Measurements from ENCODE around the gene KLHL35.
A peak's percentile ranks its signal among the peaks of the same experiment; 100 is the strongest.

Gene KLHL35

GRCh38 chr11:75432911-75433321 is at the start of gene KLHL35:
KLHL35 (minus strand) TSS chr11:75433203; CDS start chr11:75430629, 2,574 bp downstream.
- DNase-seq: no peak

- no peak for DNase-seq
Observed at GRCh38 chr11:75481922-75482606, 49.1 kb upstream of the KLHL35 start.

- no peak for DNase-seq
Observed at GRCh38 chr11:75481223-75481921, 48.4 kb upstream of the KLHL35 start.

GRCh38 chr11:75480185-75481175 is 47.5 kb upstream of the KLHL35 start:
- no peak for DNase-seq

GRCh38 chr11:75479597-75480145 is 46.7 kb upstream of the KLHL35 start:
- no peak for DNase-seq

GRCh38 chr11:75478783-75479596 is 46.0 kb upstream of the KLHL35 start:
- DNase-seq: no peak

GRCh38 chr11:75477614-75477935 is 44.6 kb upstream of the KLHL35 start:
- DNase-seq: no peak

- no peak for DNase-seq
Observed at GRCh38 chr11:75476739-75477613, 44.0 kb upstream of the KLHL35 start.

- DNase-seq: no peak
Observed at GRCh38 chr11:75475767-75476650, 43.0 kb upstream of the KLHL35 start.

- peak; percentile 70 for DNase-seq
Observed at GRCh38 chr11:75474878-75475766, 42.1 kb upstream of the KLHL35 start.

- no peak for DNase-seq
Observed at GRCh38 chr11:75474240-75474639, 41.2 kb upstream of the KLHL35 start.

GRCh38 chr11:75473684-75474083 is 40.7 kb upstream of the KLHL35 start:
- DNase-seq: no peak

- DNase-seq: no peak
Observed at GRCh38 chr11:75472081-75472732, 39.2 kb upstream of the KLHL35 start.

- DNase-seq: no peak
Observed at GRCh38 chr11:75471176-75471973, 38.4 kb upstream of the KLHL35 start.

- no peak for DNase-seq
Observed at GRCh38 chr11:75470476-75471080, 37.6 kb upstream of the KLHL35 start.

GRCh38 chr11:75469785-75470405 is 36.9 kb upstream of the KLHL35 start:
- DNase-seq: no peak

Data from left hindlimb (tissue), 1 donor.